Spleen (tissue), 11 donors: ENCODE results near the gene PPP2R3B. TPM values are rescaled to one million over a fixed set of nuclear protein-coding genes. Genes with fewer than 3 reads are reported as not detected.

Source experiments
- DNase-seq: peaks from one replicate; pipeline ENCODE4 v3.0.0-alpha.2; 2020
- H3K27ac ChIP-seq, 8 donors: fragments of 200-600 bp; sonication (generic) in 7 of 8; 1 replicate in 4 of 8; 2 replicates in 4 of 8; pipeline versions ENCODE4 v1.5.0 to v1.8.0; 2016 to 2021; ENCODE audit warnings: inconsistent platforms in 4 of 8, mild to moderate bottlenecking in 4 of 8, moderate library complexity in 1 of 8
- H3K27me3 ChIP-seq, 7 donors: fragments of 200-600 bp; sonication (generic) in 6 of 7; replicated peaks in 1 of 7; 1 replicate in 4 of 7; 2 replicates in 3 of 7; pipeline versions ENCODE4 v1.5.0 to v1.8.0; 2016 to 2021; ENCODE audit warnings: inconsistent platforms in 3 of 7, mild to moderate bottlenecking in 1 of 7
- H3K36me3 ChIP-seq, 6 donors: fragments of 200-600 bp; sonication (generic) in 5 of 6; 1 replicate in 4 of 6; 2 replicates in 2 of 6; pipeline versions ENCODE4 v1.5.0 to v1.8.0; 2016 to 2021; ENCODE audit warnings: inconsistent platforms in 2 of 6
- H3K4me1 ChIP-seq, 6 donors: fragments of 200-600 bp; sonication (generic) in 5 of 6; 1 replicate in 3 of 6; 2 replicates in 3 of 6; pipeline versions ENCODE4 v1.5.0 to v1.8.0; 2016 to 2021; ENCODE audit warnings: inconsistent platforms in 3 of 6
- H3K4me3 ChIP-seq, 8 donors: fragments of 200-600 bp; sonication (generic) in 7 of 8; 1 replicate in 4 of 8; 2 replicates in 4 of 8; pipeline versions ENCODE4 v1.5.0 to v1.8.0; 2016 to 2021; ENCODE audit warnings: inconsistent platforms in 4 of 8, mild to moderate bottlenecking in 4 of 8, moderate library complexity in 2 of 8
- H3K9me3 ChIP-seq, 8 donors: fragments of 200-600 bp; sonication (generic) in 7 of 8; 1 replicate in 4 of 8; 2 replicates in 4 of 8; pipeline versions ENCODE4 v1.5.0 to v1.8.0; 2016 to 2021; ENCODE audit warnings: inconsistent platforms in 4 of 8
- CTCF ChIP-seq, 11 experiments: fragments of 200-600 bp in 7 of 11; fragments of 450-650 bp in 4 of 11; sonication (generic) in 4 of 11; IDR thresholded peaks in 8 of 11; conservative IDR thresholded peaks in 3 of 11; 1 replicate in 7 of 11; 2 replicates in 4 of 11; pipeline versions ENCODE4 v1.4.0 to v1.8.0; 2016 to 2021; ENCODE audit warnings: antibody characterized with exemption in 11 of 11, inconsistent platforms in 4 of 11, mild to moderate bottlenecking in 1 of 11
- POLR2A ChIP-seq, 3 donors: fragments of 450-650 bp; IDR thresholded peaks; one replicate each; pipeline ENCODE4 v1.5.1; 2017; ENCODE audit warnings: antibody characterized with exemption in 3 of 3, mild to moderate bottlenecking in 1 of 3
- POLR2AphosphoS5 ChIP-seq, 3 donors: sonication (generic); formaldehyde crosslinking; IDR thresholded peaks; one replicate each; pipeline ENCODE4 v1.5.1; 2017; ENCODE audit warnings: antibody characterized with exemption in 3 of 3
- WGBS, 5 donors: extraction: QIAGEN DNeasy Blood & Tissue Kit in 3 of 5; methylation state at CpG; one replicate each; pipeline versions ENCODE4 v1.1.5 to v1.1.7; 2013 to 2018; 5-methylcytosine and 5-hydroxymethylcytosine counted together
- intact Hi-C: fragments of 100-400 bp; cut with DNase I; formaldehyde crosslinking; loops from one replicate; pipeline ENCODE4 v1.15.0; 2023; ENCODE audit warnings: low total_unique reads
- polyA plus RNA-seq, 3 donors: library from polyadenylated mRNA; stranded (reverse); fragments of 200-250 nt; gene quantifications; one replicate each; pipeline ENCODE4 v1.2.1, GENCODE V29; 2013
- total RNA-seq, 7 donors: library from RNA; depleted of rRNA in 3 of 7; stranded (reverse); fragments of >200 nt in 3 of 7; fragmentation: NEBNext Ultra II Directional in 4 of 7; extraction: Animal tissue kit (Norgen Biotek cat#: 25700) in 4 of 7; gene quantifications; one replicate each; pipeline versions ENCODE4 v1.1.0 to v1.2.1, GENCODE V29; 2016 to 2021
- donor health status: healthy with polysubstance abuse.
- donor health status: DM: no; HTN: no; CAD: no; lungs with moderate emphysema.
- donor health status: DM: no; HTN: no; CAD: no.
- donor health status: Bipolar disorder and iron deficiency.
- donor health status: healthy.
- donor health status: DM: no; HTN: no; CAD: no.
- donor health status: DM: yes; HTN: yes; CAD: no.

PPP2R3B gene
- total and polyA plus RNA-seq, 10 donors, result 12.6 to 62.2 (median 26.9) TPM

- H3K4me3 ChIP-seq, result no peak overlapping the region
- H3K4me1 ChIP-seq, result peaks cover 0 to 16% (median 0%) of the 10 kb centered on the region in 6 donors
- intact Hi-C loops, result no loop called here
- H3K36me3 ChIP-seq, result peaks cover 0 to 62% (median 30%) of the 10 kb centered on the region in 6 donors
- H3K9me3 ChIP-seq, result peaks cover 0 to 45% (median 37%) of the 10 kb centered on the region in 8 donors
- TF ChIP-seq POLR2A (IDR thresholded peaks at IDR 0.05) (no peak), CTCF (IDR thresholded peaks at IDR 0.05 in 8 of 11, conservative IDR thresholded peaks at IDR 0.05 in 3 of 11) (no peak)
- DNase-seq, result peak; percentile 64
- no peaks in the 10 kb centered on the region for H3K27me3 ChIP-seq
- peak overlapping the region in 2 of 8 donors; percentile 77 to 79 for H3K27ac ChIP-seq
- 94 to 98% (median 96%) methylated on average over 28 to 49 of the region's 49 CpGs for WGBS, 5 donors
These were observed 28.0 kb downstream of the PPP2R3B start for GRCh38 chrX:358651-359143.

DNA sequence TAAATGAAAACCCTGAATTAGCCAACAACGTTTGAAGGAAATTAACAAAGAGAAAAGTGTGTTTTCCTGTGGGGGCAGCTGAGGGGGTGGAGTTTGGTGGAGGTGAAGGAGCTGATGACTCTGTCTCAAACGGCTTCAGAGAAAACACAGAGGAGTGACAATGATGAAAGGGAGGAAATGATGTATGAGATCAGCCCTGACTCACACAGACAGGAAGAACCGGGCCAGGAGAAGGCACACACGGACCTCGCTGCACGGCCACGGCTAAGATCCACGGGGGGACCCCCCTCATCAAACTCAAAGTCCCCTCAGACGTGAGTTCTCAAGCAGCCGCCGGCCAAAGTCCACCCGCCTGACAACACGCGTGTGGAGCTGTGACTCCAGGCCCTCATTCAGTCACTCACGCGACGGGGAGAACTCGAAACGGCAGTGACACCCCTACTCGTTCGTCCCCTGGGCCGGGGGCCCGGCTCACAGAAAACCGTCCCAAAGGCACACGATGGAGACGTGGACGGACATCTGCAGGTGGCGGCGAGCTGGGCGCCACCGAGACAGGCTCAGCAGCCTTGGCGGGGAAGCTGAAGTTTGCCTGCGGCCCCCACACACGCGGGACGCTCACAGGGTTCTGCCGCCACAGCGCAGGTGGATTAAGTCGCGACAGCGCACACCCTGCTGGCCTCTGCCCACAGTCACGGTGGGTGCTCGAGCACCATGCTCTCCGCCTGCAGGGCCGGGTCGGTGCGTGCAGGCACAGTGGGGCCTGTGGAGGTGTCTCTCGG is 28.8 kb downstream of the PPP2R3B start:
- peak overlapping the region in 6 of 8 donors; percentile 22 to 79 (median 70) for H3K27ac ChIP-seq
- TF ChIP-seq CTCF (IDR thresholded peaks at IDR 0.05 in 8 of 11, conservative IDR thresholded peaks at IDR 0.05 in 3 of 11) (no peak), POLR2A (IDR thresholded peaks at IDR 0.05) (no peak), POLR2AphosphoS5 (IDR thresholded peaks at IDR 0.05) (peak in 1 of 3 donors; percentile 50)

GRCh38 chrX:357035-357692 is 29.5 kb downstream of the PPP2R3B start:
- intact Hi-C loops, result no loop called here
- TF ChIP-seq POLR2AphosphoS5 (IDR thresholded peaks at IDR 0.05) (no peak), POLR2A (IDR thresholded peaks at IDR 0.05) (no peak), CTCF (IDR thresholded peaks at IDR 0.05 in 8 of 11, conservative IDR thresholded peaks at IDR 0.05 in 3 of 11) (no peak)
- Histone ChIP-seq H3K4me1 (peaks cover 0 to 16% (median 0%) of the 10 kb centered on the region in 6 donors), H3K27ac (peak overlapping the region in 6 of 8 donors; percentile 22 to 79 (median 70)), H3K27me3 (no peaks in the 10 kb centered on the region), H3K36me3 (peaks cover 0 to 71% (median 30%) of the 10 kb centered on the region in 6 donors), H3K9me3 (peaks cover 0 to 41% (median 37%) of the 10 kb centered on the region in 8 donors), H3K4me3 (no peak overlapping the region)
- 66 to 81% (median 77%) methylated on average over 14 of the region's 14 CpGs for WGBS, 5 donors
- peak; percentile 55 for DNase-seq

More for the DNA sequence above, 28.8 kb downstream of the PPP2R3B start:
- no peak overlapping the region for H3K4me3 ChIP-seq
- peaks cover 0 to 45% (median 37%) of the 10 kb centered on the region in 8 donors for H3K9me3 ChIP-seq
- 80 to 83% (median 83%) methylated on average over 35 to 48 of the region's 48 CpGs for WGBS, 5 donors
- H3K4me1 ChIP-seq, result peaks cover 0 to 16% (median 0%) of the 10 kb centered on the region in 6 donors
- H3K27me3 ChIP-seq, result no peaks in the 10 kb centered on the region
- H3K36me3 ChIP-seq, result peaks cover 0 to 63% (median 30%) of the 10 kb centered on the region in 6 donors
- peak; percentile 78 for DNase-seq
- intact Hi-C loops, result no loop called here
